Spleen (tissue), 11 donors: ENCODE data around the gene SRXN1. TPM values are rescaled to one million over a fixed set of nuclear protein-coding genes. Genes with fewer than 3 reads are reported as not detected.
A peak's percentile ranks its signal among the peaks of the same experiment; 100 is the strongest.

ENCODE experiments used
- DNase-seq: peaks from one replicate; pipeline ENCODE4 v3.0.0-alpha.2; 2020
- H3K27ac ChIP-seq, 8 donors: fragments of 200-600 bp; sonication (generic) in 7 of 8; 1 replicate in 4 of 8; 2 replicates in 4 of 8; pipeline versions ENCODE4 v1.5.0 to v1.8.0; 2016 to 2021; ENCODE audit warnings: inconsistent platforms in 4 of 8, mild to moderate bottlenecking in 4 of 8, moderate library complexity in 1 of 8
- H3K27me3 ChIP-seq, 7 donors: fragments of 200-600 bp; sonication (generic) in 6 of 7; replicated peaks in 1 of 7; 1 replicate in 4 of 7; 2 replicates in 3 of 7; pipeline versions ENCODE4 v1.5.0 to v1.8.0; 2016 to 2021; ENCODE audit warnings: inconsistent platforms in 3 of 7, mild to moderate bottlenecking in 1 of 7
- H3K36me3 ChIP-seq, 6 donors: fragments of 200-600 bp; sonication (generic) in 5 of 6; 1 replicate in 4 of 6; 2 replicates in 2 of 6; pipeline versions ENCODE4 v1.5.0 to v1.8.0; 2016 to 2021; ENCODE audit warnings: inconsistent platforms in 2 of 6
- H3K4me1 ChIP-seq, 6 donors: fragments of 200-600 bp; sonication (generic) in 5 of 6; 1 replicate in 3 of 6; 2 replicates in 3 of 6; pipeline versions ENCODE4 v1.5.0 to v1.8.0; 2016 to 2021; ENCODE audit warnings: inconsistent platforms in 3 of 6
- H3K4me3 ChIP-seq, 8 donors: fragments of 200-600 bp; sonication (generic) in 7 of 8; 1 replicate in 4 of 8; 2 replicates in 4 of 8; pipeline versions ENCODE4 v1.5.0 to v1.8.0; 2016 to 2021; ENCODE audit warnings: inconsistent platforms in 4 of 8, mild to moderate bottlenecking in 4 of 8, moderate library complexity in 2 of 8
- H3K9me3 ChIP-seq, 8 donors: fragments of 200-600 bp; sonication (generic) in 7 of 8; 1 replicate in 4 of 8; 2 replicates in 4 of 8; pipeline versions ENCODE4 v1.5.0 to v1.8.0; 2016 to 2021; ENCODE audit warnings: inconsistent platforms in 4 of 8
- CTCF ChIP-seq, 11 experiments: fragments of 200-600 bp in 7 of 11; fragments of 450-650 bp in 4 of 11; sonication (generic) in 4 of 11; IDR thresholded peaks in 8 of 11; conservative IDR thresholded peaks in 3 of 11; 1 replicate in 7 of 11; 2 replicates in 4 of 11; pipeline versions ENCODE4 v1.4.0 to v1.8.0; 2016 to 2021; ENCODE audit warnings: antibody characterized with exemption in 11 of 11, inconsistent platforms in 4 of 11, mild to moderate bottlenecking in 1 of 11
- POLR2A ChIP-seq, 3 donors: fragments of 450-650 bp; IDR thresholded peaks; one replicate each; pipeline ENCODE4 v1.5.1; 2017; ENCODE audit warnings: antibody characterized with exemption in 3 of 3, mild to moderate bottlenecking in 1 of 3
- POLR2AphosphoS5 ChIP-seq, 3 donors: sonication (generic); formaldehyde crosslinking; IDR thresholded peaks; one replicate each; pipeline ENCODE4 v1.5.1; 2017; ENCODE audit warnings: antibody characterized with exemption in 3 of 3
- WGBS, 5 donors: extraction: QIAGEN DNeasy Blood & Tissue Kit in 3 of 5; methylation state at CpG; one replicate each; pipeline versions ENCODE4 v1.1.5 to v1.1.7; 2013 to 2018; 5-methylcytosine and 5-hydroxymethylcytosine counted together
- intact Hi-C: fragments of 100-400 bp; cut with DNase I; formaldehyde crosslinking; loops from one replicate; pipeline ENCODE4 v1.15.0; 2023; ENCODE audit warnings: low total_unique reads
- polyA plus RNA-seq, 3 donors: library from polyadenylated mRNA; stranded (reverse); fragments of 200-250 nt; gene quantifications; one replicate each; pipeline ENCODE4 v1.2.1, GENCODE V29; 2013
- total RNA-seq, 7 donors: library from RNA; depleted of rRNA in 3 of 7; stranded (reverse); fragments of >200 nt in 3 of 7; fragmentation: NEBNext Ultra II Directional in 4 of 7; extraction: Animal tissue kit (Norgen Biotek cat#: 25700) in 4 of 7; gene quantifications; one replicate each; pipeline versions ENCODE4 v1.1.0 to v1.2.1, GENCODE V29; 2016 to 2021
- donor health status: healthy with polysubstance abuse.
- donor health status: DM: no; HTN: no; CAD: no; lungs with moderate emphysema.
- donor health status: DM: no; HTN: no; CAD: no.
- donor health status: Bipolar disorder and iron deficiency.
- donor health status: healthy.
- donor health status: DM: no; HTN: no; CAD: no.
- donor health status: DM: yes; HTN: yes; CAD: no.

SRXN1 gene
- total and polyA plus RNA-seq, 10 donors = 4.5 to 31.3 (median 12.7) TPM

GRCh38 chr20:688809-689212, 35.8 kb upstream of the SRXN1 start:
- Histone ChIP-seq H3K4me3 (no peak overlapping the region), H3K27me3 (peaks cover 0 to 54% (median 0%) of the 10 kb centered on the region in 7 donors), H3K9me3 (peaks cover 0 to 4% (median 0%) of the 10 kb centered on the region in 8 donors), H3K36me3 (no peaks in the 10 kb centered on the region), H3K27ac (no peak overlapping the region), H3K4me1 (no peaks in the 10 kb centered on the region)
- no peak for TF ChIP-seq CTCF (IDR thresholded peaks at IDR 0.05 in 8 of 11, conservative IDR thresholded peaks at IDR 0.05 in 3 of 11)
- TF ChIP-seq POLR2AphosphoS5 (IDR thresholded peaks at IDR 0.05) = no peak
- TF ChIP-seq POLR2A (IDR thresholded peaks at IDR 0.05) = no peak
- peak; percentile 58 for DNase-seq
- 49 to 74% (median 60%) methylated on average over 10 to 13 of the region's 13 CpGs for WGBS, 5 donors
- intact Hi-C loops = no loop called here

- H3K36me3 ChIP-seq = no peaks in the 10 kb centered on the region
- H3K4me1 ChIP-seq = no peaks in the 10 kb centered on the region
- no peak overlapping the region for H3K27ac ChIP-seq
- no peak for DNase-seq
- peaks cover 0 to 4% (median 0%) of the 10 kb centered on the region in 8 donors for H3K9me3 ChIP-seq
- intact Hi-C loops = no loop called here
- peaks cover 0 to 61% (median 0%) of the 10 kb centered on the region in 7 donors for H3K27me3 ChIP-seq
- no peak overlapping the region for H3K4me3 ChIP-seq
- 76 to 87% (median 82%) methylated on average over 9 of the region's 9 CpGs for WGBS, 5 donors
- TF ChIP-seq POLR2AphosphoS5 (IDR thresholded peaks at IDR 0.05) (no peak), CTCF (IDR thresholded peaks at IDR 0.05 in 8 of 11, conservative IDR thresholded peaks at IDR 0.05 in 3 of 11) (no peak), POLR2A (IDR thresholded peaks at IDR 0.05) (no peak)
These were observed 34.6 kb upstream of the SRXN1 start for GRCh38 chr20:687468-688203.

GRCh38 chr20:684676-685319, 31.8 kb upstream of the SRXN1 start:
- DNase-seq = peak; percentile 40
- Histone ChIP-seq H3K4me1 (no peaks in the 10 kb centered on the region), H3K9me3 (peaks cover 0 to under 1% (median 0%) of the 10 kb centered on the region in 8 donors), H3K36me3 (no peaks in the 10 kb centered on the region), H3K27me3 (peaks cover 0 to 82% (median 5%) of the 10 kb centered on the region in 7 donors), H3K27ac (no peak overlapping the region), H3K4me3 (no peak overlapping the region)
- intact Hi-C loops = no loop called here
- WGBS, 5 donors = 72 to 84% (median 74%) methylated on average over 4 of the region's 4 CpGs
- TF ChIP-seq POLR2AphosphoS5 (IDR thresholded peaks at IDR 0.05) (no peak), POLR2A (IDR thresholded peaks at IDR 0.05) (no peak), CTCF (IDR thresholded peaks at IDR 0.05 in 8 of 11, conservative IDR thresholded peaks at IDR 0.05 in 3 of 11) (no peak)

- H3K27ac ChIP-seq = no peak overlapping the region
- intact Hi-C loops = no loop called here
- no peaks in the 10 kb centered on the region for H3K9me3 ChIP-seq
- no peak overlapping the region for H3K4me3 ChIP-seq
- peaks cover 0 to 2% (median 0%) of the 10 kb centered on the region in 6 donors for H3K4me1 ChIP-seq
- peaks cover 0 to 86% (median 22%) of the 10 kb centered on the region in 7 donors for H3K27me3 ChIP-seq
- no peak for DNase-seq
- TF ChIP-seq POLR2AphosphoS5 (IDR thresholded peaks at IDR 0.05) (no peak), POLR2A (IDR thresholded peaks at IDR 0.05) (no peak), CTCF (IDR thresholded peaks at IDR 0.05 in 8 of 11, conservative IDR thresholded peaks at IDR 0.05 in 3 of 11) (no peak)
- H3K36me3 ChIP-seq = no peaks in the 10 kb centered on the region
- WGBS, 5 donors = 72 to 82% (median 80%) methylated on average over 1 of the region's 1 CpG
These were observed 29.1 kb upstream of the SRXN1 start for GRCh38 chr20:682123-682522.
